ENCODE measurements around the gene SP8. TPM values are rescaled to one million over a fixed set of nuclear protein-coding genes. Genes with fewer than 3 reads are reported as not detected.

Gene SP8
- total RNA-seq, 1 experiment from 2014 or later = 44.9 TPM

GRCh38 chr7:20754001-20754400 is 32.7 kb downstream of the SP8 start:
- Histone ChIP-seq H3K36me3 (replicated peaks; ENCODE audit: control insufficient read depth, insufficient read depth, low read length) (no peaks in the 10 kb centered on the region), H3K27me3 (ENCODE audit: control insufficient read depth, insufficient read depth, low read length) (no peaks in the 10 kb centered on the region), H3K4me3 (ENCODE audit: insufficient read depth, low read depth, low read length) (no peak overlapping the region)
- no peak for DNase-seq

GRCh38 chr7:20749906-20750305 is 36.8 kb downstream of the SP8 start:
- H3K27me3 ChIP-seq (ENCODE audit: control insufficient read depth, insufficient read depth, low read length) = no peaks in the 10 kb centered on the region
- H3K36me3 ChIP-seq (replicated peaks; ENCODE audit: control insufficient read depth, insufficient read depth, low read length) = no peaks in the 10 kb centered on the region
- no peak overlapping the region for H3K4me3 ChIP-seq (ENCODE audit: insufficient read depth, low read depth, low read length)
- no peak for DNase-seq

GRCh38 chr7:20748853-20749252 is 37.8 kb downstream of the SP8 start:
- no peaks in the 10 kb centered on the region for H3K27me3 ChIP-seq (ENCODE audit: control insufficient read depth, insufficient read depth, low read length)
- no peak for DNase-seq
- no peak overlapping the region for H3K4me3 ChIP-seq (ENCODE audit: insufficient read depth, low read depth, low read length)
- no peaks in the 10 kb centered on the region for H3K36me3 ChIP-seq (replicated peaks; ENCODE audit: control insufficient read depth, insufficient read depth, low read length)

- DNase-seq = no peak
- Histone ChIP-seq H3K4me3 (ENCODE audit: insufficient read depth, low read depth, low read length) (no peak overlapping the region), H3K36me3 (replicated peaks; ENCODE audit: control insufficient read depth, insufficient read depth, low read length) (no peaks in the 10 kb centered on the region), H3K27me3 (ENCODE audit: control insufficient read depth, insufficient read depth, low read length) (no peaks in the 10 kb centered on the region)
Measured at GRCh38 chr7:20747001-20747400, 39.7 kb downstream of the SP8 start.

GRCh38 chr7:20745702-20746101 is 41.0 kb downstream of the SP8 start:
- H3K4me3 ChIP-seq (ENCODE audit: insufficient read depth, low read depth, low read length) = no peak overlapping the region
- H3K27me3 ChIP-seq (ENCODE audit: control insufficient read depth, insufficient read depth, low read length) = no peaks in the 10 kb centered on the region
- DNase-seq = peak; percentile 46
- no peaks in the 10 kb centered on the region for H3K36me3 ChIP-seq (replicated peaks; ENCODE audit: control insufficient read depth, insufficient read depth, low read length)

- no peaks in the 10 kb centered on the region for H3K27me3 ChIP-seq (ENCODE audit: control insufficient read depth, insufficient read depth, low read length)
- no peaks in the 10 kb centered on the region for H3K36me3 ChIP-seq (replicated peaks; ENCODE audit: control insufficient read depth, insufficient read depth, low read length)
- DNase-seq = peak; percentile 17
- H3K4me3 ChIP-seq (ENCODE audit: insufficient read depth, low read depth, low read length) = no peak overlapping the region
Measured at GRCh38 chr7:20744954-20745446, 41.7 kb downstream of the SP8 start.

GRCh38 chr7:20742913-20743312 is 43.8 kb downstream of the SP8 start:
- no peaks in the 10 kb centered on the region for H3K27me3 ChIP-seq (ENCODE audit: control insufficient read depth, insufficient read depth, low read length)
- H3K36me3 ChIP-seq (replicated peaks; ENCODE audit: control insufficient read depth, insufficient read depth, low read length) = no peaks in the 10 kb centered on the region
- no peak for DNase-seq
- H3K4me3 ChIP-seq (ENCODE audit: insufficient read depth, low read depth, low read length) = no peak overlapping the region

GRCh38 chr7:20741801-20742200 is 44.9 kb downstream of the SP8 start:
- Histone ChIP-seq H3K27me3 (ENCODE audit: control insufficient read depth, insufficient read depth, low read length) (no peaks in the 10 kb centered on the region), H3K36me3 (replicated peaks; ENCODE audit: control insufficient read depth, insufficient read depth, low read length) (no peaks in the 10 kb centered on the region), H3K4me3 (ENCODE audit: insufficient read depth, low read depth, low read length) (no peak overlapping the region)
- DNase-seq = no peak

GRCh38 chr7:20738518-20739481 is 47.9 kb downstream of the SP8 start:
- H3K4me3 ChIP-seq (ENCODE audit: insufficient read depth, low read depth, low read length) = no peak overlapping the region
- H3K27me3 ChIP-seq (ENCODE audit: control insufficient read depth, insufficient read depth, low read length) = no peaks in the 10 kb centered on the region
- DNase-seq = no peak
- no peaks in the 10 kb centered on the region for H3K36me3 ChIP-seq (replicated peaks; ENCODE audit: control insufficient read depth, insufficient read depth, low read length)

- H3K36me3 ChIP-seq (replicated peaks; ENCODE audit: control insufficient read depth, insufficient read depth, low read length) = no peaks in the 10 kb centered on the region
- no peak overlapping the region for H3K4me3 ChIP-seq (ENCODE audit: insufficient read depth, low read depth, low read length)
- H3K27me3 ChIP-seq (ENCODE audit: control insufficient read depth, insufficient read depth, low read length) = no peaks in the 10 kb centered on the region
- DNase-seq = no peak
Measured at GRCh38 chr7:20737840-20738448, 48.7 kb downstream of the SP8 start.

- DNase-seq = no peak
- no peaks in the 10 kb centered on the region for H3K36me3 ChIP-seq (replicated peaks; ENCODE audit: control insufficient read depth, insufficient read depth, low read length)
- H3K4me3 ChIP-seq (ENCODE audit: insufficient read depth, low read depth, low read length) = no peak overlapping the region
- no peaks in the 10 kb centered on the region for H3K27me3 ChIP-seq (ENCODE audit: control insufficient read depth, insufficient read depth, low read length)
Measured at GRCh38 chr7:20735346-20736065, 51.2 kb downstream of the SP8 start.

Other genes with a start within 250 kb of the SP8 start
- 0.10 TPM in 1 of 2 replicates, not detected in the other for gene ABCB5, start 171.2 kb downstream of the SP8 start, total RNA-seq (2014; rRNA removed; shearing (Covaris generic))